GM21528 (cell line): ENCODE measurements around the gene BTBD16.

Source experiments
- ATAC-seq: cut with Tn5 transposase; IDR thresholded peaks from one replicate; pipeline ENCODE4 v1.9.1; 2021; ENCODE audit warnings: mild to moderate bottlenecking, moderate library complexity; ENCODE audit not compliant: unreplicated experiment, low FRiP score

BTBD16 gene

GRCh38 chr10:122267849-122268737, 3.0 kb upstream of the BTBD16 start:
- ATAC-seq: no peak

DNA sequence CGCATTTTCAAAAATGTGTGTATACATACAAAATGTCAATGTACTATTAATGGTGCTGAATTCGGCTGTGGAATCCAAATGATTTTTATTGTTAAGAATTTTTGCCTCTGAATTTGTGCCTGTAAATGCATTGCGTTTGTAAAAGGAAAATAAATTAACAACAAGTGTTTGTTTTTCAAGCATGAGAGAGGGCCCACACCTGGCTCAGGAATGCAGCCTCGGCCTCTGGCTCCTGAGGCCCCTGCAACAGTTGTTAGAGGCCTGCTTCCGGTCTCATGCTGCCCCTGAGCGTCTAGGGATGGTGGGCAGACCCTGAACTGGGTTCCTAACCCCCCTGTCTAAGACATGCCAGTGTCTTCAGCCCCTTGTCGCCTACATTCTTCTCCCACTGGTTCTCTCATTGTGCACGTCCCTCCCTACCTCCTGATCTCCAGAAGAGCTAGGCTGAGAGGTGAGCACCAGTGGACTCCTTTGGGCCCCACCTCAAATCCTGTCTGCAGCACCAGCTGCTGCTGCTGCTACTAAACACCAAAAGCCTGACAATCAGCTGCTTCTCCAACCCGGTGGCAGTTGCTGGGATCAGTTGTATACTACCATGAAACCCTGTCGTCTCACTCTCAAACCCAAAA, 1.9 kb upstream of the BTBD16 start:
- no peak for ATAC-seq

GRCh38 chr10:122273966-122274545, 3.0 kb downstream of the BTBD16 start:
- no peak for ATAC-seq

- ATAC-seq: no peak
These were observed 5.6 kb downstream of the BTBD16 start for GRCh38 chr10:122276611-122277208.

DNA sequence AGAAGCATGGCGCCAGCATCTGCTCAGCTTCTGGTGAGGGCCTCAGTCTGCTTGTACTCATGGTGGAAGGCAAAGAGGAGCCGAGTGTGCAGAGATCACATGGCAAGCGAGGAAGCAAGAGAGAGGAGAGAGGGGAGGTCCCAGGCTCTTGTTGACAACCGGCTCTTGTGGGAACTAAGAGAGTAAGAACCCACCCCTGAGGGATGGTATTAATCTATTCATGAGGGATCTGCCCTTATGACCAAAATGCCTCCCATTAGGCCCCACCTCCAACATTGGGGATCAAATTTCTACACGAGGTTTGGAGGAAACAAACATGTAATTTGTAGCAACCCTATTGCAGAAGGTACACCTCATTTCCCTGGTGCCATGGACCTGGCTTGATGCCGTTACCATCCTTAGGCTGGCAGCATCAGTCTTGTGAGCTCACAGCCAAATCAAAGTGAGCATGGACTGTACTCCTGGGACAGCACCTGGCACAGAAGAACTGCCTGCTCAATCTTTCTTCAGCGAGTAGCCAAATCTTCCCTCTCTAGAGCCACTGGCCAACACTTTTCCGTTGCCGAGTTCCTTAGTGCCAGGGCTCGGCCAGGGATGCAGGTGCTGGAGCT, 6.5 kb downstream of the BTBD16 start:
- ATAC-seq: no peak

- no peak for ATAC-seq
These were observed 8.6 kb downstream of the BTBD16 start for GRCh38 chr10:122279725-122280141.

GRCh38 chr10:122280156-122280555, 9.1 kb downstream of the BTBD16 start:
- no peak for ATAC-seq

GRCh38 chr10:122281018-122281626, 10.0 kb downstream of the BTBD16 start:
- no peak for ATAC-seq

DNA sequence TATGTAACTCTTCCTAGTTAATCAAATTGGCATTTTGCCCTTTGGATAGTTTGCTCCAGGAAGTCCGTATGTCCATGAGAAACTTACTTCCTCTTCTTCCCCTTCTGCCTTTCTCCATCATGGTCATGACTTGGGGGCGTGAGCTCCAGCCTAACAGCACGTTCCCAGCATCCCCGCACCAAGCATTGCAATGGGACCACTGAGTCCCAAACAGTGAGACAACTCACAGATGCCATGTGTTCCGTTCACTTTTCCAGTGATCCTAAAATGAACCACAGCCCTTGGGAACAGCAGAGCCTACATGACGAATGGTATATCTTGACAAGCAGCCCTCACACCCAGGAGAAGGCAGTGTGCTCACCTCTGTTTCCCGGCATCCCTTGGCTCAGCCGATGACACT, 10.7 kb downstream of the BTBD16 start:
- ATAC-seq: no peak

DNA sequence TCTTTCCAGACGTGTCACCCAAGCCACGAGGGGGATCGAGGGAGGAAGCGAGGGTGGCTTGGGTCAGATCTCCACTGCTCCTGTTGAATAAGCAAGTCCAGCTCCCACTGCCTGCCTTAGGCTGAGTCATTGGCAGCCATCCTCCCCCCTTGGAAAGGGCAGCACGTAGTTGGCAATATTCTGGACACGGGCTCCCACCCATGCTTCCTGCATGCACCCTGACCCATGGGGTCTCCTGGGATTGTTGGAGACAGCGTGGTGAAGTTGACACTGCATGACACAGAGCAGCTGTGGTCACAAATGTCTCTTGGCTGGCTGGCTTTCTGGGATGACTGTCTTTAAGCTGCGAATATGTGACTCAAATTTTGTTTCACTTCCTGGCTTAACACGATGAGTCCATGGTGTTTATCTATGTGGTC, 11.2 kb downstream of the BTBD16 start:
- no peak for ATAC-seq

DNA sequence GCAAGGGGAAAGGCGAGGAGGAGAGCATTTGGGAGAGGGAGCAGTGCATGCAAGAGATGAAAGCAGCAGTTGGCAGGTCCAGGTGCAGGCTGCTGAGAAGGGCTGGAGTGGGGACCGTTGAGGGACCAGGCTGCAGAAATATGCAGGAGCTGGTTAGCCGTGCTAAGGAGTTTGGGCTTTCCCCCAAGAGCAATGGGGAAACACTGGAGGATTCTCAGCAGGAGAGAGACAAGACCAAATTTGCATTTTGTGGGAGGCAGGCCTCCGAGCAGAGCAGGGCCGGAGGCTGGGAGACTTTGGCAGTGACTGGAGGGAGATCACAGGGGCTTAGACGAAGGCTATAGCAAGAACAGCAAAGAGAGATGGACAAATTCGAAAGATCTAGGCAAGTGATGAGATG, 11.8 kb downstream of the BTBD16 start:
- ATAC-seq: no peak

DNA sequence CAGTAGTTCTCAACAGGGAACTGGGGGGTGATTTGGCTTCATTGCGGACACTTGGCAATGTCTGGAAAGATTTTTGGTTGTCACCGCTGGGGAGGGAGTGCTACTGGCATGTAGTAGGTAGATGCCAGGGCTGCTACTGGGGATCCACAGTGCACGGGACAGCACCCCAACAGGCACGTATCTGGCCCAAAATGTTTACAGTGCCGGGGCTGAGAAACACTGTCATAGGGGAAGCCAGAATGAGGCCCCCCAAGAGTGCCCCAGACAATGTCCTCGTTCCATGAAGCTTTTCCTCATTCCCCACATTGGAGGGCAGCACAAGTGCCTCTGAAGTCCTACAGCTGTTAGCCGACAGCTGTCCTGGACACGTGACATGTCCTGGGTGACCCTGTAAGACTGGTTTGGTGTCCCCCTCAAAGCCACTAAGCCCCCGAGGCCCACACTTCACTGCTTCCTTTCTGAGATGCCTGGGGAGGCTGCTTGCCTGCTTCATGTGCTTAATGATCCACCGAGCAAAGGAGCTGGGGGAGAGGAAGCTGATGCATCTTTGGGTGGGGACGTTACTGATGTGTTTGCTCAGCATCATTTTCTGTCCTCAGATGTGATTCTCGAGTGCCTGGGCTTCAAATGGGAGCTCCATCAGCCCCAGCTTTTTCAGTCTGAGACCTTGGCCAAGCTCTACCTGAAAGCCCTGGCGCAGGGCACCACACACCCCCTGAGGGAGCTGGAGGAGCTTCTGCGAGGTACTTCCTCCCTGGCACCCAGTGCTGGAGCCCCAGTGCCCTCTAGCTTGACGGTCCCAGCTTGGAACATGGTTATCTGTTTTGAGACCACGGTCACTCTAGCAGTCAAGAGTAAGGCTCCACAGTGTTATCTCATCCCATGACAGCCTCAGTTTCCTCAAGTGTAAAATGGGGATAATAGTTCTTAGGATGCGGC, 14.7 kb downstream of the BTBD16 start:
- no peak for ATAC-seq

DNA sequence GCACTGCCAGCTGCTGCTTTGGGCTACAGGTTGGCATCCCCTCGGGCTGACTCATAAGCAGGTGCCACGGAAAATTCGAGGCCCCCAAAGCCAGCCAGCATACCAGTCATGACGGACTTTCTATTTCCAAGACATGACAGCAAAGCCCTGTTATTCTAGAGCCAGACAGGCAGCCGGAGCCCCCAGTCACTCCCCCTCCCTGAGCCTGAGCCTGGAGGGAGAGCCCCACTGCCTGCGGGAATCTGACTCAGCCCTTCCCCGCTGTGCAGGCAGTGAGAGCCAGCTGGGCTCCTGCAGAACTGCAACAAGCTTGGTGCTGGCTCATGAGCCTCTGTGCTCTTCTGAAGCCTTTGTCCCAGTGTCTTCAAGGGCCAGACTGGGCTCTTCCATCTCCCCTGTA, 15.8 kb downstream of the BTBD16 start:
- no peak for ATAC-seq

GRCh38 chr10:122287570-122287969, 16.5 kb downstream of the BTBD16 start:
- no peak for ATAC-seq

- no peak for ATAC-seq
These were observed 17.2 kb downstream of the BTBD16 start for GRCh38 chr10:122288262-122288661.

GRCh38 chr10:122288917-122289316, 17.8 kb downstream of the BTBD16 start:
- no peak for ATAC-seq

DNA sequence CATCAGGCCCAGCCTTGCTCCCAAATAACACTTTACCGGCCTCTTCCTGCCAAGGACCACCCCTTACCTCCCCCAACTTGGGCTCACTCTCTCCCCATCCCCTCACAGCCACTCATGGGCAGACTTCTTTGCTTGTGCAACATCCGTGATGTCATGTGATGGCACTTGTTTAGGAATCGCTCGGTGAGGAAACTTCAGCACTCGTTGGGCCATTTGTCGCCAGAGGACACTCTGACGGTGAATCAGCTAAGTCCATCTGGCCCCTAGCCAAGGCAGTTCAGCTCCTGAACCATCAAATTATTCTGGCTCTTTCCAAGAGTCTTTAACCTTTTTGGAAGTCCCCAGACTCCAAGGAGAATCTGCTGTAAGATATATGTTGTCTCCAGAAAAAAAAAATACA, 19.2 kb downstream of the BTBD16 start:
- no peak for ATAC-seq

DNA sequence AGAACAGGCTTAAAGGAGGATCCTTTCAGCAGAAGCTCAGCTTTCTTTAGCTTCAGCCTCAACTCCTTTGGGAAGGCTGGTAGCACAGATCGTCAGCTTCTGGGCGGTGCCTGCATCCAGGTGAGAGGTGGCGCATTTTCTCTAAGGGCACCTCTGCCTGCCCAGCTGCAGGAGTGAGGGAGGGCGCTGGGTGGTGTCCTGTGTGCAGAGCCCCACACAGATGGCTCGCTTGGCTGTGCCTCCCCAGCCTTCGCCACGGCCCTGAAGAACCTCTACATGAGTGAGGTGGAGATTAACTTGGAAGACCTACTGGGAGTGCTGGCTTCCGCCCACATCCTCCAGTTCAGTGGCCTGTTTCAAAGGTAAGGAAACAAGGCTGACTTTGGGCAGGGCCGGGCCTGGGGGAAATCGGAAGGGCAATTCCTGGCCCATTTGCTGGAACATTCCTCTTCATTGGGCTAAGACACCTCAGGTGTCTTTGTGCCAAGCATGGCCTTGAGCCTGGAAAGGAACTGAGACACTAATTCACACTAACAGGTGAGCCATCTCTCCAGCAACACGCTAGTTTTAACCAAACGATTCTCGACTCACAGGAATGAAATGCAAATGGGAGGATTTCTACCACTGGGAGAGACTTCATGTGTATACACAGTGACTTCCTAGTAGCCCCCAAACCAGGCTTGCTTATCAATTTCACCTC, 19.9 kb downstream of the BTBD16 start:
- no peak for ATAC-seq

- no peak for ATAC-seq
These were observed 20.6 kb downstream of the BTBD16 start for GRCh38 chr10:122291739-122292138.
